GM12878 (cell line): ENCODE measurements around the gene PCAT6. TPM values are rescaled to one million over a fixed set of nuclear protein-coding genes. Genes with fewer than 3 reads are reported as not detected.

Experiments
- ATAC-seq: fragments of 200-7000 bp; cut with Tn5 transposase; 3 replicates; pipeline ENCODE4 v1.9.1; 2020; ENCODE audit warnings: mild to moderate bottlenecking, moderate library complexity
- BruUV-seq: library from RNA; stranded (reverse); fragments of 400-500 nt; replicated peaks from 2 replicates; lab custom pipeline; 2021; lab: Mats Ljungman, UMichigan
- CTCF ChIA-PET: fragments of 300-600 bp; sonication (Branson Sonifier 250); formaldehyde crosslinking; extraction: SDS; loops from one replicate; lab custom pipeline; 2021; ENCODE audit warnings: inconsistent platforms; lab: Yijun Ruan, JAX
- POLR2A ChIA-PET: fragments of 350-600 bp; formaldehyde crosslinking; extraction: SDS; loops from one replicate; lab custom pipeline; 2021; ENCODE audit warnings: inconsistent platforms; lab: Charles Lee
- RAD21 ChIA-PET: fragments of 300-600 bp; sonication (Branson Sonifier 250); formaldehyde crosslinking; loops from one replicate; lab custom pipeline; 2023; ENCODE audit warnings: antibody characterized with exemption; ENCODE audit not compliant: unreplicated experiment; lab: Charles Lee
- SMC1A ChIA-PET: fragments of 300-600 bp; sonication (Branson Sonifier 250); formaldehyde crosslinking; loops from one replicate; lab custom pipeline; 2023; ENCODE audit not compliant: unreplicated experiment, uncharacterized antibody; lab: Charles Lee
- DNase-seq: peaks from one replicate; pipeline ENCODE4 v3.0.0-alpha.2; 2011; ENCODE audit warnings: low read depth, low spot score
- FAIRE-seq: peaks from 3 replicates; lab custom pipeline; 2011; peaks lifted over from hg19 to GRCh38; lab: Jason Lieb, UNC
- H2AFZ ChIP-seq: 2 replicates; pipeline ENCODE4 v1.6.0; 2011; ENCODE audit warnings: low read depth, low read length, control low read depth; ENCODE audit not compliant: control insufficient read depth
- H3K27ac ChIP-seq: 2 replicates; pipeline ENCODE4 v1.5.1; 2011; ENCODE audit warnings: control low read depth; ENCODE audit not compliant: control insufficient read depth, insufficient read depth
- H3K27me3 ChIP-seq, 2 experiments: replicated peaks in 1 of 2; 2 replicates each; pipeline versions ENCODE4 v1.6.0 to v1.6.1; 2011; ENCODE audit warnings: low read length in 1 of 2; ENCODE audit not compliant: control insufficient read depth in 2 of 2, insufficient read depth in 2 of 2
- H3K36me3 ChIP-seq, 2 experiments: 2 replicates each; pipeline ENCODE4 v1.5.1; 2011; ENCODE audit warnings: low read length in 1 of 2; ENCODE audit not compliant: control insufficient read depth in 2 of 2, insufficient read depth in 2 of 2
- H3K4me1 ChIP-seq: 2 replicates; pipeline ENCODE4 v1.6.1; 2011; ENCODE audit warnings: mild to moderate bottlenecking, low read length, moderate library complexity, mixed read lengths; ENCODE audit not compliant: control insufficient read depth, insufficient read depth
- H3K4me2 ChIP-seq: 2 replicates; pipeline ENCODE4 v1.6.0; 2011; ENCODE audit warnings: control low read depth; ENCODE audit not compliant: control insufficient read depth, insufficient read depth
- H3K4me3 ChIP-seq: fragments of 200-600 bp; sonication (generic); 2 replicates; pipeline ENCODE4 v1.5.1; 2016
- H3K79me2 ChIP-seq: 2 replicates; pipeline ENCODE4 v1.6.0; 2011; ENCODE audit warnings: low read length; ENCODE audit not compliant: control insufficient read depth, insufficient read depth
- H3K9ac ChIP-seq: 2 replicates; pipeline ENCODE4 v1.8.0; 2011; ENCODE audit warnings: low read length, control low read depth, mixed read lengths; ENCODE audit not compliant: control insufficient read depth, insufficient read depth
- H3K9me3 ChIP-seq: replicated peaks from 3 replicates; pipeline ENCODE4 v1.5.1; 2011; ENCODE audit warnings: mild to moderate bottlenecking, low read length; ENCODE audit not compliant: control insufficient read depth, insufficient read depth
- H4K20me1 ChIP-seq: 2 replicates; pipeline ENCODE4 v1.6.0; 2011; ENCODE audit not compliant: control insufficient read depth, insufficient read depth
- EGR1 ChIP-seq, 2 experiments: IDR thresholded peaks; 1 replicate in 1 of 2; 2 replicates in 1 of 2; pipeline ENCODE4 v1.6.1; 2011 to 2012; ENCODE audit warnings: low read depth in 2 of 2, low read length in 2 of 2, borderline replicate concordance in 1 of 2, mild to moderate bottlenecking in 1 of 2, moderate library complexity in 1 of 2
- KLF5 ChIP-seq: fragments of 450-650 bp; IDR thresholded peaks from 2 replicates; pipeline ENCODE4 v1.6.1; 2014; ENCODE audit warnings: mild to moderate bottlenecking; ENCODE audit not compliant: partially characterized antibody
- POLR2A ChIP-seq: IDR thresholded peaks from 2 replicates; pipeline ENCODE4 v1.6.1; 2011; ENCODE audit warnings: low read depth, mild to moderate bottlenecking, low read length
- SPI1 ChIP-seq: IDR thresholded peaks from 2 replicates; pipeline ENCODE4 v1.6.1; 2011; ENCODE audit warnings: low read depth, mild to moderate bottlenecking, low read length, moderate library complexity, borderline replicate concordance; ENCODE audit not compliant: insufficient read depth
- TARDBP ChIP-seq: IDR thresholded peaks from 2 replicates; pipeline ENCODE4 v1.6.1; 2016; ENCODE audit warnings: borderline replicate concordance
- ZNF207 ChIP-seq: fragments of 450-650 bp; IDR thresholded peaks from 2 replicates; pipeline ENCODE4 v1.6.1; 2014; ENCODE audit warnings: antibody characterized with exemption, mild to moderate bottlenecking, borderline replicate concordance
- ZNF274 ChIP-seq: IDR thresholded peaks from one replicate; pipeline ENCODE4 v1.8.0; 2011; ENCODE audit not compliant: insufficient read length, insufficient read depth
- WGBS: methylation state at CpG from one replicate; pipeline ENCODE4 v1.1.6; 2016; ENCODE audit warnings: low lambda C conversion rate; ENCODE audit not compliant: insufficient replicate concordance, insufficient coverage; ENCODE audit errors: missing lambda C conversion rate; 5-methylcytosine and 5-hydroxymethylcytosine counted together
- in situ Hi-C: fragments of 300-500 bp; cut with MboI; formaldehyde crosslinking; loops from 9 replicates; pipeline ENCODE4 v1.14.3; 2018; ENCODE audit warnings: mixed read lengths
- intact Hi-C: fragments of 100-400 bp; cut with micrococcal nuclease; formaldehyde crosslinking; loops from one replicate; pipeline ENCODE4 v1.14.2; 2022; ENCODE audit not compliant: unreplicated experiment
- polyA plus RNA-seq, 11 experiments: library from polyadenylated mRNA; depleted of rRNA in 4 of 11; unstranded in 6 of 11; stranded (reverse) in 5 of 11; fragments of >200 nt; fragmentation: Nextera tagmentation in 4 of 11; fragmentation: Illumina TruSeq in 1 of 11; extraction: Ambion mirVana in 4 of 11; extraction: Trizol in 1 of 11; gene quantifications; 1 replicate in 1 of 11; 2 replicates in 10 of 11; pipeline versions ENCODE4 v1.2.1 to v1.2.3, GENCODE V29; 2011 to 2016; ENCODE audit warnings: inconsistent platforms in 2 of 11, missing spikeins in 2 of 11, low read depth in 1 of 11
- total RNA-seq, 4 experiments: library from RNA; depleted of rRNA in 3 of 4; stranded (reverse); fragments of >200 nt in 3 of 4; fragmentation: Illumina TruSeq in 1 of 4; extraction: Trizol in 1 of 4; gene quantifications; 2 replicates each; pipeline versions ENCODE4 v1.2.1 to v1.2.3, GENCODE V29; 2013 to 2021
- TF ChIP-seq, protein P1 (sequence below): IDR thresholded peaks from 2 replicates; pipeline ENCODE4 v1.6.1; 2012; ENCODE audit warnings: low read depth, low read length, improper control_type of control experiment
- TF ChIP-seq, protein P2 (sequence below): fragments of 450-650 bp; formaldehyde crosslinking; IDR thresholded peaks from 2 replicates; pipeline ENCODE4 v1.4.0; 2020; ENCODE audit warnings: mild to moderate bottlenecking, moderate library complexity
- TF ChIP-seq, protein P3 (sequence below): fragments of 450-650 bp; IDR thresholded peaks from 2 replicates; pipeline ENCODE4 v1.6.1; 2017; ENCODE audit warnings: mild to moderate bottlenecking, moderate library complexity

The PCAT6 gene
- total and polyA plus RNA-seq, 10 of the 15 experiments (the other 5 are each of a cell fraction or from before 2014, with no cell fraction given), result 0.16 to 0.83 (median 0.48) TPM; not detected in 4

DNA sequence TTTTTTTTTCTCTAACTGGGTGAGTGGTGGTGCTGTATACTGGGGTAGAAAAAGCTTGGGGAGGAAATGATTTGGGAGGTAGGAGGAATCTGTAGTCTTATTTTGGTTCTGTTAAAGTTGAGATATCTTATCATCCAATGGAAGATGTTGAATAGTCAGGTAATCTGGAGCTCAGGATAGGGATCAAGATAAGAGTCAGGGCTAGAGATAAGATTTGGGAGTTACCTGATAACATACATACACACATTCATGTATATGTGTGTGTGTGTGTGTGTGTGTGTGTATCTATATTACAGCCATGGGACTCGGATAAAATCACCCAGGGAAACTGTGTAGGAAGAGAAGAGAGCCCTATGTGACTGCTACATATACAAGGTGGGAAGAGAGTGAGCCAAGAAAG lies 8.1 kb downstream of the PCAT6 start (continued):
- TF ChIP-seq ZNF274, result no peak
- TF ChIP-seq, protein P1, sequence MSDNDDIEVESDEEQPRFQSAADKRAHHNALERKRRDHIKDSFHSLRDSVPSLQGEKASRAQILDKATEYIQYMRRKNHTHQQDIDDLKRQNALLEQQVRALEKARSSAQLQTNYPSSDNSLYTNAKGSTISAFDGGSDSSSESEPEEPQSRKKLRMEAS, result no peak
- TF ChIP-seq SPI1, result no peak
- TF ChIP-seq, protein P2, sequence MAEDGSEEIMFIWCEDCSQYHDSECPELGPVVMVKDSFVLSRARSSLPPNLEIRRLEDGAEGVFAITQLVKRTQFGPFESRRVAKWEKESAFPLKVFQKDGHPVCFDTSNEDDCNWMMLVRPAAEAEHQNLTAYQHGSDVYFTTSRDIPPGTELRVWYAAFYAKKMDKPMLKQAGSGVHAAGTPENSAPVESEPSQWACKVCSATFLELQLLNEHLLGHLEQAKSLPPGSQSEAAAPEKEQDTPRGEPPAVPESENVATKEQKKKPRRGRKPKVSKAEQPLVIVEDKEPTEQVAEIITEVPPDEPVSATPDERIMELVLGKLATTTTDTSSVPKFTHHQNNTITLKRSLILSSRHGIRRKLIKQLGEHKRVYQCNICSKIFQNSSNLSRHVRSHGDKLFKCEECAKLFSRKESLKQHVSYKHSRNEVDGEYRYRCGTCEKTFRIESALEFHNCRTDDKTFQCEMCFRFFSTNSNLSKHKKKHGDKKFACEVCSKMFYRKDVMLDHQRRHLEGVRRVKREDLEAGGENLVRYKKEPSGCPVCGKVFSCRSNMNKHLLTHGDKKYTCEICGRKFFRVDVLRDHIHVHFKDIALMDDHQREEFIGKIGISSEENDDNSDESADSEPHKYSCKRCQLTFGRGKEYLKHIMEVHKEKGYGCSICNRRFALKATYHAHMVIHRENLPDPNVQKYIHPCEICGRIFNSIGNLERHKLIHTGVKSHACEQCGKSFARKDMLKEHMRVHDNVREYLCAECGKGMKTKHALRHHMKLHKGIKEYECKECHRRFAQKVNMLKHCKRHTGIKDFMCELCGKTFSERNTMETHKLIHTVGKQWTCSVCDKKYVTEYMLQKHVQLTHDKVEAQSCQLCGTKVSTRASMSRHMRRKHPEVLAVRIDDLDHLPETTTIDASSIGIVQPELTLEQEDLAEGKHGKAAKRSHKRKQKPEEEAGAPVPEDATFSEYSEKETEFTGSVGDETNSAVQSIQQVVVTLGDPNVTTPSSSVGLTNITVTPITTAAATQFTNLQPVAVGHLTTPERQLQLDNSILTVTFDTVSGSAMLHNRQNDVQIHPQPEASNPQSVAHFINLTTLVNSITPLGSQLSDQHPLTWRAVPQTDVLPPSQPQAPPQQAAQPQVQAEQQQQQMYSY (CRISPR knock-in tag), result no peak

DNA sequence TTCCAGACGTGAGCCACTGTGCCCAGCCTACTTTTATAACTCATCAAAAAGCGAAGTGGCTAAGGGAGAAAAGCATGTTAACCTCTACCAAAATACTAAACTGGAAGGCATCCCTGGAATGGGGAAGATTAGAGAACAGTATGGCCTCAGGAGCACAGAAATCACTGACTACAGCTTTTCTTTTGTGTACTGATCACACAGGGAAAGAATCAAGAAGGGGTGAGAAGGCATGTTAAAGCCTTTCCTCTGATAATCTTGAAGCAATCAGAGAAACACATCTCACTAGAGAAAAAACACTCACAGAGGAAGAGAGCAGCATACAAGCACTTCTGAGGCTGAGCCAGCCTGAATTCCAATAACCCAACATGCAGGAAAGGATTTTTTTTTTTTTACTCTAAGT lies 10.7 kb downstream of the PCAT6 start:
- H3K27ac ChIP-seq, result no peak overlapping the region
- FAIRE-seq (no peak), DNase-seq (no peak), ATAC-seq (no peak)
- WGBS, result 14% methylated on average over 2 of the region's 2 CpGs
- H3K4me1 ChIP-seq, result no peaks in the 10 kb centered on the region
- in situ Hi-C loops, result no loop called here
- RAD21 ChIA-PET, result no interaction called here
- H3K79me2 ChIP-seq, result no peaks in the 10 kb centered on the region
- no peaks in the 10 kb centered on the region for H3K36me3 ChIP-seq
- no peaks in the 10 kb centered on the region for H3K9me3 ChIP-seq
- no peak overlapping the region for H3K4me3 ChIP-seq
- H3K4me2 ChIP-seq, result no peak overlapping the region
- intact Hi-C loops, result no loop called here
- BruUV-seq, result no TSS peak
- H3K9ac ChIP-seq, result no peak overlapping the region
- H4K20me1 ChIP-seq, result no peaks in the 10 kb centered on the region
- SMC1A ChIA-PET, result interaction anchor here (0.7 kb wide), 1 partner anchor 9 kb away, joined by 4 read pairs; no protein-coding TSS in a partner anchor
- POLR2A ChIA-PET, result no interaction called here
- H2AFZ ChIP-seq, result no peak overlapping the region
- CTCF ChIA-PET, result interaction anchor here (0.6 to 0.9 kb wide), 3 partner anchors 69 to 133 kb away, joined by 3 to 4 read pairs (median 3); no protein-coding TSS in a partner anchor
- no peaks in the 10 kb centered on the region for H3K27me3 ChIP-seq
- TF ChIP-seq ZNF207 (no peak), KLF5 (no peak), POLR2A (no peak), TARDBP (no peak), EGR1 (IDR thresholded peaks at IDR 0.05; ENCODE audit: borderline replicate concordance in 1 of 2, low read depth in 2 of 2, low read length in 2 of 2) (no peak)
- TF ChIP-seq, protein P2 (CRISPR knock-in tag), result no peak
- TF ChIP-seq, protein P3, sequence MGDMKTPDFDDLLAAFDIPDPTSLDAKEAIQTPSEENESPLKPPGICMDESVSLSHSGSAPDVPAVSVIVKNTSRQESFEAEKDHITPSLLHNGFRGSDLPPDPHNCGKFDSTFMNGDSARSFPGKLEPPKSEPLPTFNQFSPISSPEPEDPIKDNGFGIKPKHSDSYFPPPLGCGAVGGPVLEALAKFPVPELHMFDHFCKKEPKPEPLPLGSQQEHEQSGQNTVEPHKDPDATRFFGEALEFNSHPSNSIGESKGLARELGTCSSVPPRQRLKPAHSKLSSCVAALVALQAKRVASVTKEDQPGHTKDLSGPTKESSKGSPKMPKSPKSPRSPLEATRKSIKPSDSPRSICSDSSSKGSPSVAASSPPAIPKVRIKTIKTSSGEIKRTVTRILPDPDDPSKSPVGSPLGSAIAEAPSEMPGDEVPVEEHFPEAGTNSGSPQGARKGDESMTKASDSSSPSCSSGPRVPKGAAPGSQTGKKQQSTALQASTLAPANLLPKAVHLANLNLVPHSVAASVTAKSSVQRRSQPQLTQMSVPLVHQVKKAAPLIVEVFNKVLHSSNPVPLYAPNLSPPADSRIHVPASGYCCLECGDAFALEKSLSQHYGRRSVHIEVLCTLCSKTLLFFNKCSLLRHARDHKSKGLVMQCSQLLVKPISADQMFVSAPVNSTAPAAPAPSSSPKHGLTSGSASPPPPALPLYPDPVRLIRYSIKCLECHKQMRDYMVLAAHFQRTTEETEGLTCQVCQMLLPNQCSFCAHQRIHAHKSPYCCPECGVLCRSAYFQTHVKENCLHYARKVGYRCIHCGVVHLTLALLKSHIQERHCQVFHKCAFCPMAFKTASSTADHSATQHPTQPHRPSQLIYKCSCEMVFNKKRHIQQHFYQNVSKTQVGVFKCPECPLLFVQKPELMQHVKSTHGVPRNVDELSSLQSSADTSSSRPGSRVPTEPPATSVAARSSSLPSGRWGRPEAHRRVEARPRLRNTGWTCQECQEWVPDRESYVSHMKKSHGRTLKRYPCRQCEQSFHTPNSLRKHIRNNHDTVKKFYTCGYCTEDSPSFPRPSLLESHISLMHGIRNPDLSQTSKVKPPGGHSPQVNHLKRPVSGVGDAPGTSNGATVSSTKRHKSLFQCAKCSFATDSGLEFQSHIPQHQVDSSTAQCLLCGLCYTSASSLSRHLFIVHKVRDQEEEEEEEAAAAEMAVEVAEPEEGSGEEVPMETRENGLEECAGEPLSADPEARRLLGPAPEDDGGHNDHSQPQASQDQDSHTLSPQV, result no peak
